ENCODE data around the gene STXBP2. TPM values are rescaled to one million over a fixed set of nuclear protein-coding genes. Genes with fewer than 3 reads are reported as not detected.
A peak's percentile ranks its signal among the peaks of the same experiment; 100 is the strongest.

The STXBP2 gene
- total RNA-seq, 1 donor = 9.9 TPM

DNA sequence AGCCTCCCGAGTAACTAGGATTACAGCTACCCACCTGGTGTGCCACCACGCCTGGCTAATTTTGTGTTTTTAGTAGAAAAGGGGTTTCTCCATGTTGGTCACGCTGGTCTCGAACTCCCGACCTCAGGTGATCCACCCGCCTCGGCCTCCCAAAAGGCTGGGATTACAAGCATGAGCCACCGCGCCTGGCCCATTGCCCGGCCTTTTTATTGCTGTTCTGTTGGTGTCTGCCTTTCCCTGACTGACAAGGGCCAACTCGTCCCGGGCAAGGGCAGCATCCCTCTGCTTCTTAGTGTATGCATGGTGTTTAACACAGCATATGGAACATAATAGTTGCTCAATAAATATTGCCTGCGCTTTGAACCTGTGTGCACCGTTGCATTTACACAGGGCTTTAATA is 25.7 kb downstream of the STXBP2 start:
- no peak overlapping the region for H3K4me3 ChIP-seq (ENCODE audit: low read depth, low read length)
- DNase-seq (ENCODE audit: low read depth) = no peak
- TF ChIP-seq, protein P1, sequence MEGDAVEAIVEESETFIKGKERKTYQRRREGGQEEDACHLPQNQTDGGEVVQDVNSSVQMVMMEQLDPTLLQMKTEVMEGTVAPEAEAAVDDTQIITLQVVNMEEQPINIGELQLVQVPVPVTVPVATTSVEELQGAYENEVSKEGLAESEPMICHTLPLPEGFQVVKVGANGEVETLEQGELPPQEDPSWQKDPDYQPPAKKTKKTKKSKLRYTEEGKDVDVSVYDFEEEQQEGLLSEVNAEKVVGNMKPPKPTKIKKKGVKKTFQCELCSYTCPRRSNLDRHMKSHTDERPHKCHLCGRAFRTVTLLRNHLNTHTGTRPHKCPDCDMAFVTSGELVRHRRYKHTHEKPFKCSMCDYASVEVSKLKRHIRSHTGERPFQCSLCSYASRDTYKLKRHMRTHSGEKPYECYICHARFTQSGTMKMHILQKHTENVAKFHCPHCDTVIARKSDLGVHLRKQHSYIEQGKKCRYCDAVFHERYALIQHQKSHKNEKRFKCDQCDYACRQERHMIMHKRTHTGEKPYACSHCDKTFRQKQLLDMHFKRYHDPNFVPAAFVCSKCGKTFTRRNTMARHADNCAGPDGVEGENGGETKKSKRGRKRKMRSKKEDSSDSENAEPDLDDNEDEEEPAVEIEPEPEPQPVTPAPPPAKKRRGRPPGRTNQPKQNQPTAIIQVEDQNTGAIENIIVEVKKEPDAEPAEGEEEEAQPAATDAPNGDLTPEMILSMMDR (IDR thresholded peaks at IDR 0.05; ENCODE audit: insufficient read depth, low read depth, low read length) = no peak

DNA sequence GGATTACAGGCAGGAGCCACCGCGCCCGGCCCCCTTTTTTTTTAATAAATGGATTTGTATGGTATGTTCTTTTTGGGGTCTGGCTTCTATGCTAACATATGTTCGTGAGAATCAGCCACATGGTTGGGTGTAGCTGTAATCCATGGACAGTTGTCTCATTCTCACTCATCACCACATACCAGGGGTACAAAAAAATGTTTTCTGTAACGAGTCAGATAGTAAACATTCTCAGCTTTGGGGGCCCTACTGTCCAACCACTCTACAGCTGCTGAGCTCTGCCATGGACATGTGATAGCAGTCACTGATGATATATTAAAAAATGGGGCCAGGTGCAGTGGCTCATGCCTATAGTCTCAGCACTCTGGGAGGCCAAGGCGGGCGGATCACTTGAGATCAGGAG is 26.8 kb downstream of the STXBP2 start:
- TF ChIP-seq, protein P1 (IDR thresholded peaks at IDR 0.05; ENCODE audit: insufficient read depth, low read depth, low read length) = no peak
- no peak overlapping the region for H3K4me3 ChIP-seq (ENCODE audit: low read depth, low read length)
- DNase-seq (ENCODE audit: low read depth) = no peak

DNA sequence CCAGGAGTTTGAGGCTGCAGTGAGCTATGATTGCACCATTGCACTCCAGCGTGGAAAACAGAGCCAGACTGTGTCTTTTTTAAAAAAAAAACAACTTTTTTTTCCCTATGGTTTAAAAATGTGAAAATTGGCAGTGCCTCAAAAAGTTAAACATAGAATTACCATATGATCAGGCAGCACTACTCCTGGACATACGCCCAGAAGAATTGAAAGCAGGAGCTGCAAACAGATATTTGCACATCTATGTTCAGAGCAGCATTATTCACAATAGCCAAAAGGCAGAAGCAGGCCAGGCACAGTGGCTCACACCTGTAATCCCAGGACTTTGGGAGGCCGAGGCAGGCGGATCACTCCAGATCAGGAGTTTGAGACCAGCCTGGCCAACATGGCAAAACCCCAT is 28.2 kb downstream of the STXBP2 start:
- peak; percentile 50 for DNase-seq (ENCODE audit: low read depth)
- H3K4me3 ChIP-seq (ENCODE audit: low read depth, low read length) = no peak overlapping the region
- TF ChIP-seq, protein P1 (IDR thresholded peaks at IDR 0.05; ENCODE audit: insufficient read depth, low read depth, low read length) = no peak

DNA sequence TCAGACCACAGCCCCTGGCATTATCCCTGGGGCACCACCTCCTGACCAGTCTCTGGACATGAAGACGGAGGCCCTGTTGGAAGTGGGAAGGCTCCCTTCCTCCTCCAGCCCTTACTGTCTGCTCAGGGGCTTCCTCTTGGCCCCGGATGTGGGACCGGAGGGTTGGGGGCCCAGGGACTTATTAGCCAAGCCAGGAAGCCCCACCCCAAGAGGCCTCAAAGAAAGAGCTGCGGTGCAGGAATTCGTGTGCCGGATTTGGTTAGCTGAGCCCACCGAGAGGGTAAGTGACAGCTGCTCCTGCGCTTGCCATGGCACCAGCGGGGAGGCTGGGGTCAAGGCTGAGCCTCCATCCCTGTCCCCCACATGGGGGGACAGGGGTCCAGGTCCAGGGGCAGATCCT is 31.9 kb downstream of the STXBP2 start, which contains the start of gene RETN:
Gene RETN, plus strand, starts transcription at position 208 of the 400 bp plus-strand sequence. CDS start 278 bp downstream, outside the sequence.
- DNase-seq (ENCODE audit: low read depth) = no peak
- no peak within 1 kb of the TSS for H3K4me3 ChIP-seq (ENCODE audit: low read depth, low read length)
- TF ChIP-seq, protein P1 (IDR thresholded peaks at IDR 0.05; ENCODE audit: insufficient read depth, low read depth, low read length) = no peak

DNA sequence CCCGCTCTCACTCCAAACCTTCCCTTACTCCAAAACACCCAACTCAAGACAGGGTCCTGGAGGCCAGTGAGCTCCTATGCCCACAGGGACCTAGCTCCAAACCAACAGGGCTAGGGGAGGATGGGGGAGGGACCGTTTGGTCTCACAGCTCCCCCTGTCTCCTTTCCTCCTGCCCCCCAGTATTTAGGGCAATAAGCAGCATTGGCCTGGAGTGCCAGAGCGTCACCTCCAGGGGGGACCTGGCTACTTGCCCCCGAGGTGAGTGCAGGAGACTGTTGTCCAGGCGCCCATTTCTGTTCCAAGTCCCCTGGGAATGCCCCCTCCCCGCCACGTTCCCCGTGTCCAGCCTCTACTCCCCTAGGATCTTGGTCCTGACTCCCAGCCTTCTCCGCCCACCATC is 32.7 kb downstream of the STXBP2 start:
- H3K4me3 ChIP-seq (ENCODE audit: low read depth, low read length) = no peak overlapping the region
- TF ChIP-seq, protein P1 (IDR thresholded peaks at IDR 0.05; ENCODE audit: insufficient read depth, low read depth, low read length) = no peak
- no peak for DNase-seq (ENCODE audit: low read depth)

DNA sequence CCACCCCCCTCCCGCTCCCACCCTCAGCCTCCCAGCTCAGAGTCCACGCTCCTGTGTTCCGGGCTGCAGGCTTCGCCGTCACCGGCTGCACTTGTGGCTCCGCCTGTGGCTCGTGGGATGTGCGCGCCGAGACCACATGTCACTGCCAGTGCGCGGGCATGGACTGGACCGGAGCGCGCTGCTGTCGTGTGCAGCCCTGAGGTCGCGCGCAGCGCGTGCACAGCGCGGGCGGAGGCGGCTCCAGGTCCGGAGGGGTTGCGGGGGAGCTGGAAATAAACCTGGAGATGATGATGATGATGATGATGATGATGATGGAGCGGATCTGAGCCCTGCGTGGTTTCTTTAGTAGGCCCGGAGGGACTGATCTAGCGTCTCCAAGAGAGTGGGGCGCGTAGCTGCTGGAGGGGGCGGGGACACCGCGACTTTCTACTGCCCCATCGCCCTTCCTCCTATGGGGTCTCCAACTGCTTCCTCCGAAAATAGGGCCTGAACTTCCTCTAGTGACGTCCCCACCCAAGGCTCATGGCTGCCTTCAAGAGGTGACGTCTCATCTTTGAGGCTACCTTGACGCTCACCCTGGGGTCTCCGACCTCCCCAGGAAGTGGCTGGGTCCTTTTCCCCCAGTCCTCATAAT is 33.4 kb downstream of the STXBP2 start:
- no peak for DNase-seq (ENCODE audit: low read depth)
- H3K4me3 ChIP-seq (ENCODE audit: low read depth, low read length) = no peak overlapping the region
- TF ChIP-seq, protein P1 (IDR thresholded peaks at IDR 0.05; ENCODE audit: insufficient read depth, low read depth, low read length) = no peak

DNA sequence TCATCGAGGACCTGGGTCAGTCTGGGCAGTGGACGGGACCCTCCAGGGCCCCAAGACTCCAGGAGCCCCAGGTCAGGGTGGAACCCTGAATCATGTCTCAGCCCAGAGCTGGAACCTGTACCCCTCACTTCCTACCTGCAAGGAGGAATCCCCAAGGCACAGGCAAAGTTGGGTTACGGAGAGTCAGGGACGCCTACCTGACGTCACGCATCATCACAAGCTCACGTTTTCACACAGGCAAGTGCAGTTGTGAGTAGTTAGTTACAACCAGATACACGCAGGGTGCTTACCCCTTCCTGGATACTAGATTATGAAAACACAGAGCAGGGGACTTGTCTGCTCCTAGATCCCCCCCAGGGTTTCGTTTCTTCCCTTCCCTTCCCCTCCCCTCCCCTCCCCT is 33.9 kb downstream of the STXBP2 start:
- TF ChIP-seq, protein P1 (IDR thresholded peaks at IDR 0.05; ENCODE audit: insufficient read depth, low read depth, low read length) = no peak
- no peak overlapping the region for H3K4me3 ChIP-seq (ENCODE audit: low read depth, low read length)
- DNase-seq (ENCODE audit: low read depth) = no peak

Data from fibroblast of villous mesenchyme (primary cell).